Measurements from ENCODE around the gene WNT11. TPM values are rescaled to one million over a fixed set of nuclear protein-coding genes. Genes with fewer than 3 reads are reported as not detected.

WNT11 gene
- total and polyA plus RNA-seq, 12 donors: 5.1 to 12.0 (median 7.7) TPM

DNA sequence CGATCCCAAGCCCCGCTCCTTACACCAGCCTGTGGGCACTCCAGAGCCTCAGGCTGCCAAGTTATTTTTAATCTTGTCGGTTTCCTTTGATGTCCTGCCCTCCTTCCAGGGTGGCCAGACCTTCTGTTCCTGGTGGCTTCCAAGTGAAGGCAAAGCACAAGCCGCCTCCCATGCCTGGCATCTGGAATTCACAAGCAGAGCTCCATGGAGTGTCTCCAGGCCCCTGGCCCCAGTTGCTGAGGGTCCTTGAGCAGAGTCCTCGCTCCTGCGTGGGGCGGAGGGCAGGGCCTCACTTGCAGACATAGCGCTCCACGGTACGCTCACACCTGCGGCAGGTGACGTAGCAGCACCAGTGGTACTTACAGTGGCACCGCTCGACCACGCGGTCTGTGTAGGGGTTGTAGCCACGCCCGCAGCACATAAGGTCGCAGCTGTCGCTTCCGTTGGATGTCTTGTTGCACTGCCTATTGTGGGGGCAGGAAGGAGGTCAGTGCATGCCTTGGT is 19.5 kb downstream of the WNT11 start:
- Histone ChIP-seq H3K4me1 (peaks cover 10 to 45% (median 34%) of the 10 kb centered on the region in 9 donors), H3K36me3 (peaks cover 0 to 7% (median 0%) of the 10 kb centered on the region in 9 donors), H3K9me3 (no peaks in the 10 kb centered on the region), H3K4me3 (no peak overlapping the region), H3K27me3 (no peaks in the 10 kb centered on the region), H3K27ac (peak overlapping the region in 1 of 10 donors; percentile 62)
- WGBS, 2 donors: 76 to 78% methylated on average over 21 of the region's 21 CpGs
- DNase-seq: no peak
- peak in 2 of 8 donors; percentile 29 to 50 for ATAC-seq
- TF ChIP-seq, protein P1, sequence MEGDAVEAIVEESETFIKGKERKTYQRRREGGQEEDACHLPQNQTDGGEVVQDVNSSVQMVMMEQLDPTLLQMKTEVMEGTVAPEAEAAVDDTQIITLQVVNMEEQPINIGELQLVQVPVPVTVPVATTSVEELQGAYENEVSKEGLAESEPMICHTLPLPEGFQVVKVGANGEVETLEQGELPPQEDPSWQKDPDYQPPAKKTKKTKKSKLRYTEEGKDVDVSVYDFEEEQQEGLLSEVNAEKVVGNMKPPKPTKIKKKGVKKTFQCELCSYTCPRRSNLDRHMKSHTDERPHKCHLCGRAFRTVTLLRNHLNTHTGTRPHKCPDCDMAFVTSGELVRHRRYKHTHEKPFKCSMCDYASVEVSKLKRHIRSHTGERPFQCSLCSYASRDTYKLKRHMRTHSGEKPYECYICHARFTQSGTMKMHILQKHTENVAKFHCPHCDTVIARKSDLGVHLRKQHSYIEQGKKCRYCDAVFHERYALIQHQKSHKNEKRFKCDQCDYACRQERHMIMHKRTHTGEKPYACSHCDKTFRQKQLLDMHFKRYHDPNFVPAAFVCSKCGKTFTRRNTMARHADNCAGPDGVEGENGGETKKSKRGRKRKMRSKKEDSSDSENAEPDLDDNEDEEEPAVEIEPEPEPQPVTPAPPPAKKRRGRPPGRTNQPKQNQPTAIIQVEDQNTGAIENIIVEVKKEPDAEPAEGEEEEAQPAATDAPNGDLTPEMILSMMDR (IDR thresholded peaks at IDR 0.05): no peak
- intact Hi-C loops (cut with DNase I): no loop called here

DNA sequence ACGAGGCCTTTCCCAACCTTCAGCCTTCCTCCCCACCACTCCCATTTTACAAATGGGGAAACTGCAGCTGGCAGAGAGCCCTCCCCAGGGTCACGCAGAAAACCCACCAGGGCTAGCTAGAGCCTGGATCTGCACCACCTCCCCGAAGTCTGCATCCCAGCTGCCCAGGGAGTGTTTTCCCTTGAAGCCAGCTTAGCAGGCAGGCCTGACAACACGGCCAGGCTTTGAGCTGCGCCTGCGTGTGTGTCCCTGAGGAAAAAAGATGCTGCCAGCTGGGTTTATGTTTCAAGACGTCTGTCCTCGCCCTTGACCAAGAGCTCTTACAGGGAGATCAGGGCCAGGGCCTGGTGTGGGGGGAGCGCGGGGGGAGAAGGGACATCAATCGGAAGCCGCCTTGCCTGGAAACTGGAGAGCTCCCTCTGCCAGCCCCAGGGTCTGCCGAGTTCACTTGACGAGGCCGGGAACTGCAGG is 20.3 kb downstream of the WNT11 start:
- H3K36me3 ChIP-seq: no peaks in the 10 kb centered on the region
- intact Hi-C loops (cut with DNase I): no loop called here
- 47 to 54% methylated on average over 15 of the region's 15 CpGs for WGBS, 2 donors
- peaks cover 10 to 44% (median 34%) of the 10 kb centered on the region in 9 donors for H3K4me1 ChIP-seq
- H3K27ac ChIP-seq: peak overlapping the region in 6 of 10 donors; percentile 22 to 72 (median 64)
- H3K4me3 ChIP-seq: no peak overlapping the region
- H3K9me3 ChIP-seq: no peaks in the 10 kb centered on the region
- peak; percentile 42 to 50 for DNase-seq
- H3K27me3 ChIP-seq: no peaks in the 10 kb centered on the region
- peak; percentile 15 to 34 (median 28) for ATAC-seq
- TF ChIP-seq, protein P1 (IDR thresholded peaks at IDR 0.05): no peak

DNA sequence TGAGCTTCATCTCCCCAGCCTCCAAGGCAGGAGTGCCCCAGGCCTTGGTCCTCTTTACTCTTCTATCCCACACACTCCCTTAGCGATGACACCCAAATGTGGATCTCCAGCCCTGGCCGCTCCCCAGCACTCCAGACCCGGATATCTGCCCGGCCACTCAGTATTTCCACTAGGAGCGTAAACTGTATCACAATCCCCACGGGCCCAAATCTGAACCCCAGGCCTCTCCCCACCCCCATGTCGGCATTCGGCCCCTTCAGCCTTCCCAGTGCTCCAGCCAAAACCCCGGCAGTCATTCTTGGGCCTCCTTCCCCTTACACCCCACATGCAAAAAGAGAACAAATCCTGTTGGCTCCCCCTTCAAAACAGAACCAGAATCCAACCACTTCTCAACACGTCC is 20.8 kb downstream of the WNT11 start:
- Histone ChIP-seq H3K4me3 (no peak overlapping the region), H3K27me3 (no peaks in the 10 kb centered on the region), H3K36me3 (no peaks in the 10 kb centered on the region), H3K27ac (peak overlapping the region in 7 of 10 donors; percentile 37 to 72 (median 63)), H3K4me1 (peaks cover 10 to 40% (median 30%) of the 10 kb centered on the region in 9 donors), H3K9me3 (no peaks in the 10 kb centered on the region)
- TF ChIP-seq, protein P1 (IDR thresholded peaks at IDR 0.05): no peak
- ATAC-seq: peak in 5 of 8 donors; percentile 12 to 45 (median 30)
- peak in 1 of 2 donors; percentile 43 for DNase-seq
- WGBS, 2 donors: 72 to 78% methylated on average over 10 of the region's 10 CpGs
- intact Hi-C loops (cut with DNase I): no loop called here

DNA sequence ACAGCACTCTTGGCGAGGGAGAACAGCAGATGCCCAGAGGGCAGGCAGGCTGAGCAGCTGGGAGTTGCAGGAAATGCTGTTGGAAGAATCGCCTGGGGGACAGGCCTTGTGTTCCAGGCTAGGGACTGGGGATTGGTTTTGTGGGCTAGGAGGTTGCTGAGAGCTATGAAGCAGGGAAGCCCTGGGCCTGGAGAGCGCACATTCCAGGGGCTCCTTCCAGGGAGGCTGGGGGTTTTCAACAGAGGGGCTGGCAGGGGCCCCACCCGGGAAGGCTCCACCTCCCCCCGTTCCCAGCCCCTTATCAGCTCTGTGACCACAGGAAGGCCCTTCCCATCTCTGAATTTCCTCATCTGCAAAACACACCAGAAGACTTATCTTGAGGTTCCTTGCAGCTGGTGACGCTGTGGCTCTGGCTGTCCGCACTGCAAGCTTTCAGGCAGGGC is 21.7 kb downstream of the WNT11 start:
- TF ChIP-seq, protein P1 (IDR thresholded peaks at IDR 0.05): no peak
- 45 to 49% methylated on average over 6 to 7 of the region's 7 CpGs for WGBS, 2 donors
- Histone ChIP-seq H3K36me3 (no peaks in the 10 kb centered on the region), H3K9me3 (no peaks in the 10 kb centered on the region), H3K4me1 (peaks cover 8 to 39% (median 26%) of the 10 kb centered on the region in 9 donors), H3K27ac (peak overlapping the region in 7 of 10 donors; percentile 53 to 72 (median 63)), H3K27me3 (no peaks in the 10 kb centered on the region), H3K4me3 (no peak overlapping the region)
- ATAC-seq (peak in 7 of 8 donors; percentile 14 to 69 (median 48)), DNase-seq (no peak)
- intact Hi-C loops (cut with DNase I): no loop called here
